NCI-H2029 treated with DMSO at 0.1 percent for 48 hours (cell line): ENCODE results near the gene SERPINB11.
A peak's percentile ranks its signal among the peaks of the same experiment; 100 is the strongest.
"Not testable (repeated sequence)": the region's sequence is repeated elsewhere in the genome, so short reads cannot be mapped to it uniquely, and the experiment has no call there.

Experiments used
- DNase-seq: peaks from one replicate; lab custom pipeline; 2025; lab: John Stamatoyannopoulos, UW

Gene SERPINB11

GRCh38 chr18:63725682-63726480, 23.1 kb downstream of the SERPINB11 start:
- DNase-seq = no peak

DNA sequence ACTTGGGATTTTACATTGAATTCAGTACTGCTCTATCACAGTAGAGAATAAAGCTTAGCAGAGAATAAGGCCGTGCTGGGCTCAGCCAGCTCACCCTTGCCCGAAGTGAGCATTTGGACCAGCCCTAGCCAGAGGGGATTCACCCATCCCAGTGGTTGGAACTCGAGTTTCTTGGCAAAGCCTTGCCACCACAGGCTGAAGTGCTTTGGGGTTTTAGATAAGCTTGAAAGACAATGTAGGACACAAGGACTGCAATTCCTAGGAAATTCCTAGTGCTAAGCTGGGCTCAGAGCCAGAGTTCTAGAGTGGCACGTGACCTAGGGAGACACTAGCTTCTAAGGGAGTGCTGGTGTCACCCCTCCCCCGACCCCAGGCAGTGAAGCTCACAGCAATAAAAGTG, 28.0 kb downstream of the SERPINB11 start:
- DNase-seq = peak; percentile 1

DNA sequence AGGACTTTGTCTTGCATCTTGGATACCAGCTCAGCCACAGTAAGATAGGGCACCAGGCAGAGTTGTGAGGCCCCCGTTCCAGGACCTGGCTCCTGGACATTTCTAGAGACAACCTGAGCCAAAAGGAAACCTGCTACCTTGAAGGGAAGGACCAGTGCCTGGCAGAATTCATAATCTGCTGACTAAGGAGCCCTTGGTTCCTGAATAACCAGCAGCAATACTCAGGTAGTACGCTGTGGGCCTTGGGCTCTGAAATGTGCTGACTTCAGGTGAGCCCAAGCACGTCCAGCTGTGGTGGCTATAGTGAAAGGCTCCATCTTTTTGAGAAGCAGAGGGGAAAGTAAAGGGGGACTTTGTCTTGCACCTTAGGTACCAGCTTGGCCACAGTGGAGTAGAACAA, 28.5 kb downstream of the SERPINB11 start:
- no peak for DNase-seq

DNA sequence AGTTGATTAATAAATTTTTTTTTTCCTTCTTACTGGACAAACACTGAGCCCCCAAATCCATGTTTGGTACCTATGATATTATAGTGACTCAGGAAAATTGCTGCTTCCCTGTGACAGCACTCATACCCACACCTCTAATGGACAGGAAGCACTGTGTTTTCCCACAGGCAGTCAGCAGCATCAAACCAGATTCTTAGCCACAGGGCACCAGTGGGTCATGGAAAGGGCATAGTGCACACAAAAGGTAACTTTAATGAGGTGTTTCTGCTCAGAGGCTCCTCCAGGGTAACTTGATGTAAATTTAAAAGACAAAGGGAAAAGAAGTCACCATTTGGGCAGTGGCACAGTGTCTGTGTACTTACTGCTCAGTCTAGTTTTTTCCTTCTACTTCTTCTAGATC, 34.1 kb downstream of the SERPINB11 start:
- no peak for DNase-seq

GRCh38 chr18:63741769-63742168, 39.0 kb downstream of the SERPINB11 start:
- DNase-seq = no peak

DNA sequence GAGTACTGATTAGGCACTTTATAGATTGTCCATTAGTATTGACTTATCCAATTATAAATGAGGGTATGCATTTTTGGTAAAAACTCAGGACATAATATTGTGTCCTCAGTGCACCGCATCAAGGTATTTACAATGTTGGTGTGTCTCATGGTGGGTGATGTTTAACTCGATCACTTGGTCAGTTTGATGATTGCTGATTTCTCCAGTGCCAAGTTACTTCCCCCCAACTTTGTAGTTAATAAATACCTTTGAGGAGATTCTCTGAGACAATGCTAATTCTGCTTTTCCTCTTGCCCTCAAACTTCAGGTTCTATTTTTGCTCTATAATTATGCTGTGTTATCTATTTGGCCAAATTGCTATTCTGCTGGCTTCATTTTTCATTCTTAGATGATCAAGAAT, 44.2 kb downstream of the SERPINB11 start:
- no peak for DNase-seq

DNA sequence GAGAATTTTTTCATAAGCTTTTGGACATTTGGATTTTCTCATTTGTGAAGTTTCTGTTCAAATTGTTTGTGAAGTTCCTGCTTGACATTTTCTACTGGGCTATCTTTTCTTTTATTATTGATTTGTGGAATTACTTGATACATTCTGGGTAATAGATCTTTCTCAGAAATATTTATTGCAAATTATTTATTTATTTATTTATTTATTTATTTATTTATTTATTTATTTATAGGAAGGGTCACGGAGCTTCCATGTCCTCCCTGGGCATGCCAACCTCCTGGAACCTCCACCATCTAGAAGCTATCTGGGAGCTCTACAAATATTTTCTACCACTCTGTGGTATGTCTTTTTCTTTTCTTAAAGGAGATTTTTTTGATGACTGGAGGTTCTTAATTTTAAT, 46.7 kb downstream of the SERPINB11 start:
- no peak for DNase-seq

- no peak for DNase-seq
Measured at GRCh38 chr18:63752636-63753035, 49.9 kb downstream of the SERPINB11 start.

DNA sequence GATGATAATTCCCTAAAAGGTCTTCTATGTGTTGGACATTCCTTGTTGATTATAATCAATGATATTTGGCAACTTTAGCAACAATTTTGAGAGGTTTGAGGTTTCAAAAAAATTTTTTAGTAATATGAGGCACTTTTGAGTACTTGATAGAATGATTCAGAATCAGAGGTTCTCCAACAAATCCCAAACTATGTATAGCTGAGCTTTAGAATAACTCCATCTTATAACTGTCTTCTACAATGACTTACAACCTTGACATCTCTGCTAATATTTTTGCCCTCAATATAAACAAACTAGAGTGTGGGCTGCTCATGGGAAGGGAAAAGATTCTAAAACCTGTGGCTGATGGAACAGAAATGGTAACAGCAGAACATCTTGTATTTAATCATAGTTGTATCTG, 50.9 kb downstream of the SERPINB11 start:
- DNase-seq = no peak

GRCh38 chr18:63757541-63757940, 54.8 kb downstream of the SERPINB11 start:
- no peak for DNase-seq

DNA sequence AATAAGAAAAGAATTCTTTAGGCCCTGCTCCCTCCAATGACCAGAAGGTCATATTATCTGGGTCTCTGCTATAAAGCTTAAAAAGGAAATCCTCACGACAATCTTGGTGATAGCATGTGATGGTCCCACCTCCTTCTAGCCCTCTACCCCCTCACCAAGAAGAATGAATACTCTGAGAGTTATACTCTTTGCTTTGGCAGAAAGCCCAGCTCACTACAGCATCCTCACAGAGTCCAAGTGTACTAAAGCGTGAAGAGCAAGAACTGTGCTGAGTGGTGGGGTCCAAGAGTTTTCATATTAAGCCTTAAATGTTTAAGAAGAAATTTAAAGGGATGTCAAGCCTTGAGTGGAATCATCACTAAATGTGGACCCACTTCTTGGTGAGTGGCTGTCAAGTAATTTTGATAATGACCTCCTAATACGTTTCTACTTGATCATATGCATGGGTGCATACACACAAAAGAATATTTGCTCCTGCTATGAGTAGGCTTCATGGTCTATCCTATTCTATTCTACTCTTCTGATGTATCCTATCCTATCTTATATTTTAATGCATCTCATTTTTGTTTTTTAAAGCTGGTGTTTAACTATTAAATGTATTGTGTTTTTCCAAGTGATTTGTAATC, 56.0 kb downstream of the SERPINB11 start:
- DNase-seq = no peak

- DNase-seq = not testable (repeated sequence)
Measured at GRCh38 chr18:63759786-63760185, 57.0 kb downstream of the SERPINB11 start.

DNA sequence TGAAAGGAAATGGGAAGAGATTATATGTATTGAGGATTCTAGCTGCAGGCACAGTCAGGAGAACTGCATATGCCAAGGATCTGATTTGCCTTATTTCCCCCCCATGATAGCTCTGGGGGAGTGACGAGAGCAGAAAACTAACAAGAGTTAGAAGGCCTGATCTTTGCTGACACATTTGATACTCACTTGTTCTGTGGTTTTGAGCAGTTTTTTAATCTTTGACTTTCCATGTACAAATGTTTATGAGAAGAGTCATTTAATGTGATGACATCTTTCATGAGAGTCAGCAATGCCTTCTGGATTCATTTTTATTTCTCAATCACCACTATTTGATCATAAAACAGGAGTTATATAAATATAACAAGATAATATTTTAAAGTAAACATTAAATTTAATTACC, 59.8 kb downstream of the SERPINB11 start:
- DNase-seq = no peak

DNA sequence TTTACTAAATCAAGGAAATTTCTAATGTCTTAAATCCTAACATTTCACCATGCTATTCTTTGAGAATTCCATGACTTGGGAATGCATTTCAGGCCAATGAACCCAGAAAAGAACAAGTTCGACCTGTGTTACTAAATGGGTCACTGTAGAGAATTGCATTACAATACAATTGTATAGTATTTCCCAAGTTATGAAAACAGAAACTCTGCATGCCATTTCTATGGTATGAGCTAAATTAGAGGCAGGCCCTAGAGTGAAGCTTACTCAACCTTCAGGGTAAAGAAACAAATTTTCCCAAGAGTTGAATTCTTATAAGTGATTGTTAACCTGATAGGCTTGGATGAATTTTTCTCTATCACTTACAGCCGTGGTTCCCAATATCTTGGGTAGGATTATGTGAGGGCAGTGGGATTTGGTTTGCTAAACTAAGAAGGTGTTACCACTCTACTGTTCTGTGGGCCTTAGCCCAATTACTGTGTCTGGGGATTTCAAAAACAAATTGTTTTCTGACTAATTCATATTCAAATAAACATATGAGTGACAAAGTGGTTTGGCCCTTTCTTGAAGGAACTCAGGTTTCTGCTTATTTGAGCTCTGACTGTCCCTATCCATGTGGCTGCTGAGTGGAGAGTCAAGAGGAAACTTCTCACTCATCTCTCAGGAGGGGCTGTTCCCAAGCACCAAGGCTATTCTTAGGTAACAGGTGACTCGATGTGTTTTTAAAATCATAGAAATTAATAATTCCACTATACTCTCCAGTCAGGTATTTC, 61.3 kb downstream of the SERPINB11 start:
- no peak for DNase-seq

GRCh38 chr18:63765837-63766236, 63.1 kb downstream of the SERPINB11 start:
- DNase-seq = no peak
